Right atrium auricular region (tissue), 2 donors: Measurements from ENCODE around the gene TP53I11. TPM values are rescaled to one million over a fixed set of nuclear protein-coding genes. Genes with fewer than 3 reads are reported as not detected.
A peak's percentile ranks its signal among the peaks of the same experiment; 100 is the strongest.

Source experiments
- DNase-seq: peaks from one replicate; pipeline ENCODE4 v3.0.0-alpha.2; 2019; ENCODE audit warnings: low spot score
- H3K27ac ChIP-seq, 2 donors: fragments of 200-600 bp; sonication (generic); 1 replicate in 1 of 2; 2 replicates in 1 of 2; pipeline ENCODE4 v1.5.1; 2016 to 2019
- H3K27me3 ChIP-seq, 2 donors: fragments of 200-600 bp; sonication (generic); one replicate each; pipeline versions ENCODE4 v1.5.1 to v1.6.0; 2017 to 2019
- H3K36me3 ChIP-seq: fragments of 200-600 bp; sonication (generic); one replicate; pipeline ENCODE4 v1.5.1; 2016
- H3K4me1 ChIP-seq, 2 donors: fragments of 200-600 bp; sonication (generic); one replicate each; pipeline versions ENCODE4 v1.5.1 to v1.6.0; 2017 to 2019
- H3K4me3 ChIP-seq, 2 donors: fragments of 200-600 bp; sonication (generic); 1 replicate in 1 of 2; 2 replicates in 1 of 2; pipeline ENCODE4 v1.5.1; 2017 to 2019; ENCODE audit warnings: mild to moderate bottlenecking in 1 of 2, moderate library complexity in 1 of 2
- H3K9me3 ChIP-seq, 2 donors: fragments of 200-600 bp; sonication (generic); one replicate each; pipeline ENCODE4 v1.5.1; 2019
- total RNA-seq, 2 donors: library from RNA; depleted of rRNA; stranded (reverse); fragments of >200 nt; gene quantifications; one replicate each; pipeline ENCODE4 v1.1.0, GENCODE V29; 2016
- TF ChIP-seq, protein P1 (sequence below), 2 donors: fragments of 200-600 bp; sonication (generic); IDR thresholded peaks; one replicate each; pipeline ENCODE4 v1.5.1; 2019; ENCODE audit warnings: antibody characterized with exemption in 2 of 2

TP53I11 gene
- 10 to 100 TPM; 46.7 to 89.0 TPM for total RNA-seq

GRCh38 chr11:44950625-44951476 lies at the start of gene TP53I11:
Gene TP53I11 (minus strand): TSS chr11:44950883. CDS start chr11:44938335, 12,548 bp downstream.
- peak within 1 kb of the TSS; percentile 86 to 91 for H3K27ac ChIP-seq
- H3K36me3 ChIP-seq: no peaks in the 10 kb centered on the region
- DNase-seq: peak; percentile 85
- H3K4me1 ChIP-seq: peaks cover 0 to 76% of the 10 kb centered on the region in 2 donors
- TF ChIP-seq, protein P1, sequence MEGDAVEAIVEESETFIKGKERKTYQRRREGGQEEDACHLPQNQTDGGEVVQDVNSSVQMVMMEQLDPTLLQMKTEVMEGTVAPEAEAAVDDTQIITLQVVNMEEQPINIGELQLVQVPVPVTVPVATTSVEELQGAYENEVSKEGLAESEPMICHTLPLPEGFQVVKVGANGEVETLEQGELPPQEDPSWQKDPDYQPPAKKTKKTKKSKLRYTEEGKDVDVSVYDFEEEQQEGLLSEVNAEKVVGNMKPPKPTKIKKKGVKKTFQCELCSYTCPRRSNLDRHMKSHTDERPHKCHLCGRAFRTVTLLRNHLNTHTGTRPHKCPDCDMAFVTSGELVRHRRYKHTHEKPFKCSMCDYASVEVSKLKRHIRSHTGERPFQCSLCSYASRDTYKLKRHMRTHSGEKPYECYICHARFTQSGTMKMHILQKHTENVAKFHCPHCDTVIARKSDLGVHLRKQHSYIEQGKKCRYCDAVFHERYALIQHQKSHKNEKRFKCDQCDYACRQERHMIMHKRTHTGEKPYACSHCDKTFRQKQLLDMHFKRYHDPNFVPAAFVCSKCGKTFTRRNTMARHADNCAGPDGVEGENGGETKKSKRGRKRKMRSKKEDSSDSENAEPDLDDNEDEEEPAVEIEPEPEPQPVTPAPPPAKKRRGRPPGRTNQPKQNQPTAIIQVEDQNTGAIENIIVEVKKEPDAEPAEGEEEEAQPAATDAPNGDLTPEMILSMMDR (IDR thresholded peaks at IDR 0.05): peak; percentile 84 to 88
- peak within 1 kb of the TSS; percentile 71 to 92 for H3K4me3 ChIP-seq
- no peaks in the 10 kb centered on the region for H3K9me3 ChIP-seq
- no peaks in the 10 kb centered on the region for H3K27me3 ChIP-seq

- Histone ChIP-seq H3K4me1 (no peaks in the 10 kb centered on the region), H3K36me3 (no peaks in the 10 kb centered on the region), H3K9me3 (no peaks in the 10 kb centered on the region), H3K27ac (no peak overlapping the region), H3K27me3 (no peaks in the 10 kb centered on the region), H3K4me3 (no peak overlapping the region)
- TF ChIP-seq, protein P1 (IDR thresholded peaks at IDR 0.05): no peak
- DNase-seq: peak; percentile 28
These were observed 48.4 kb upstream of the TP53I11 start for GRCh38 chr11:44999068-44999467.

GRCh38 chr11:44998051-44998450 lies 47.4 kb upstream of the TP53I11 start:
- Histone ChIP-seq H3K4me3 (no peak overlapping the region), H3K9me3 (no peaks in the 10 kb centered on the region), H3K27me3 (no peaks in the 10 kb centered on the region), H3K4me1 (no peaks in the 10 kb centered on the region), H3K27ac (no peak overlapping the region), H3K36me3 (no peaks in the 10 kb centered on the region)
- TF ChIP-seq, protein P1 (IDR thresholded peaks at IDR 0.05): no peak
- peak; percentile 44 for DNase-seq

DNA sequence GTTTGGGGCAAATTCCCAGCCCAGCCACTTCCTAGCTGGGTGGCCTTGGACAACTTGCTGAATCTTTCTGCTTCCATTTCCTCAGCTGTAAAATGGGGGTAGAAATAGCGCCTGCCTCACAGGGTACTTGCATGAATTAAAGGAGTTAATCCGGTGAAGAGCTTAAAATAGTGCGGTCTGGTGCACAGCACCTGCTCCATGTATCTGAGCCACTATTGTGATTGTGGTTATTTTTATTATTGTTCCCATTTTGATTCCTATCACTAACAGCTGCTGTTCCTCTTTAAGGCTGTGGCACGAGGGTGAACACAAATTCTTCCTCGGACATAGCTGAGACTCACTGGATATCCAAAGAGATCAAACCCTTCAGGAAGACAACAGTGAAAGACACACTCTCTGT lies 46.9 kb upstream of the TP53I11 start:
- Histone ChIP-seq H3K27me3 (no peaks in the 10 kb centered on the region), H3K27ac (no peak overlapping the region), H3K4me3 (no peak overlapping the region), H3K36me3 (no peaks in the 10 kb centered on the region), H3K4me1 (peaks cover 0 to under 1% of the 10 kb centered on the region in 2 donors), H3K9me3 (no peaks in the 10 kb centered on the region)
- TF ChIP-seq, protein P1 (IDR thresholded peaks at IDR 0.05): no peak
- DNase-seq: no peak

- DNase-seq: no peak
- Histone ChIP-seq H3K27ac (no peak overlapping the region), H3K9me3 (no peaks in the 10 kb centered on the region), H3K4me1 (peaks cover 0 to 18% of the 10 kb centered on the region in 2 donors), H3K27me3 (no peaks in the 10 kb centered on the region), H3K4me3 (no peak overlapping the region), H3K36me3 (no peaks in the 10 kb centered on the region)
- TF ChIP-seq, protein P1 (IDR thresholded peaks at IDR 0.05): no peak
These were observed 44.1 kb upstream of the TP53I11 start for GRCh38 chr11:44994753-44995152.
